Natural killer cell (primary cell): ENCODE data around the gene FGR. TPM values are rescaled to one million over a fixed set of nuclear protein-coding genes. Genes with fewer than 3 reads are reported as not detected.
A peak's percentile ranks its signal among the peaks of the same experiment; 100 is the strongest.
"Not testable (repeated sequence)": the region's sequence is repeated elsewhere in the genome, so short reads cannot be mapped to it uniquely, and the experiment has no call there.

ENCODE experiments used
- ATAC-seq, 3 donors: fragments of 150-1000 bp in 2 of 3; fragments of 200-7000 bp in 1 of 3; cut with Tn5 transposase; 1 replicate in 1 of 3; 2 replicates in 2 of 3; pipeline ENCODE4 v1.10.0; 2021; ENCODE audit warnings: mild to moderate bottlenecking in 2 of 3, moderate library complexity in 2 of 3
- DNase-seq, 2 donors: peaks; one replicate each; pipeline versions ENCODE4 v3.0.0 to v3.0.0-alpha.2; 2013 to 2021; ENCODE audit warnings: mixed read lengths in 1 of 2
- H3K27ac ChIP-seq: one replicate; pipeline ENCODE4 v1.5.1; 2013; ENCODE audit warnings: mild to moderate bottlenecking, low read length
- H3K27me3 ChIP-seq: one replicate; pipeline ENCODE4 v1.6.1; 2013; ENCODE audit warnings: low read length; ENCODE audit not compliant: control insufficient read depth, insufficient read depth
- H3K36me3 ChIP-seq: one replicate; pipeline ENCODE4 v1.6.1; 2013; ENCODE audit warnings: low read length; ENCODE audit not compliant: control insufficient read depth, insufficient read depth
- H3K4me1 ChIP-seq: one replicate; pipeline ENCODE4 v1.6.1; 2013; ENCODE audit warnings: low read length; ENCODE audit not compliant: control insufficient read depth, insufficient read depth
- H3K4me3 ChIP-seq: one replicate; pipeline ENCODE4 v1.5.1; 2013; ENCODE audit warnings: low read length
- H3K9me3 ChIP-seq: one replicate; pipeline ENCODE4 v1.6.1; 2013; ENCODE audit warnings: low read length; ENCODE audit not compliant: control insufficient read depth, insufficient read depth
- H3K27ac Mint-ChIP-seq, 2 donors: one replicate each; pipeline ENCODE4 v1.8.0; 2022; ENCODE audit warnings: mild to moderate bottlenecking in 2 of 2, mixed read lengths in 2 of 2, moderate library complexity in 1 of 2
- H3K27me3 Mint-ChIP-seq, 2 donors: one replicate each; pipeline ENCODE4 v1.8.0; 2022; ENCODE audit warnings: low read depth in 2 of 2, mixed read lengths in 2 of 2
- H3K36me3 Mint-ChIP-seq: one replicate; pipeline ENCODE4 v1.8.0; 2022; ENCODE audit warnings: mixed read lengths
- H3K4me1 Mint-ChIP-seq, 2 donors: one replicate each; pipeline ENCODE4 v1.8.0; 2022; ENCODE audit warnings: mixed read lengths in 2 of 2
- H3K4me3 Mint-ChIP-seq: one replicate; pipeline ENCODE4 v1.8.0; 2022; ENCODE audit warnings: mild to moderate bottlenecking, moderate library complexity, mixed read lengths
- H3K9me3 Mint-ChIP-seq, 2 donors: one replicate each; pipeline ENCODE4 v1.8.0; 2022; ENCODE audit warnings: mixed read lengths in 2 of 2
- WGBS: methylation state at CpG from one replicate; pipeline ENCODE4 v1.1.7; 2013; ENCODE audit warnings: missing lambda C conversion rate; ENCODE audit not compliant: insufficient coverage; 5-methylcytosine and 5-hydroxymethylcytosine counted together
- intact Hi-C: fragments of 100-400 bp; cut with micrococcal nuclease; formaldehyde crosslinking; loops from one replicate; pipeline ENCODE4 v1.14.2; 2022
- total RNA-seq, 4 donors: library from RNA; stranded (reverse); fragments of 120-200 nt in 1 of 4; gene quantifications; one replicate each; pipeline versions ENCODE4 v1.2.3 to v1.2.4, GENCODE V29; 2013 to 2022
- TF ChIP-seq, protein P1 (sequence below): fragments of 200-600 bp; IDR thresholded peaks from one replicate; pipeline ENCODE4 v1.8.0; 2022; ENCODE audit warnings: antibody characterized with exemption

Gene FGR
- 100 to 1,000 TPM; 353 to 452 (median 362) TPM for total RNA-seq
- 408 TPM for total RNA-seq (2013)

DNA sequence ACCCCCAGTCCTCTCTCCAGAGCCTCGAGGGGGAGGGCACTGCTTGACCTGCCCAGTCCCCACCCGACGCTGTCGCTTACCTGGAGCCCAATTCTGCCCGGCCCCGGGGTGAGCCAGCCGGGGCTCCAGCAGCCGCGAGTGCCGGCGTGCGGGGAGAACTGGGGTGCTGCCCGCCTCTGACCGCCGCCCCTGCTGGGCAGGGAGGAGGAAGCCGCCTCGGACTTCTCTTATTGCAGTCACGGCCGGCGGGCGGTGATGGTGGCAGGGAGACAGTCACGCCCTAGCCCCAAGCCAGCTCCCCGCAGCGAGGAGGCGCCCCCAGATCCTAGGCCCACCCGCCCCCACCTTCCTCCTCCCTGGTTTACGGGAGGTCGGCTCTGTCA, at the start of gene FGR:
Gene FGR, minus strand, starts transcription at position 201 of the 383 bp plus-strand sequence. CDS start 11,269 bp downstream, outside the sequence.
- H3K4me1 ChIP-seq = peaks cover 71% of the 10 kb centered on the region
- DNase-seq = no peak
- H3K27me3 ChIP-seq = no peaks in the 10 kb centered on the region
- H3K4me3 ChIP-seq = peak within 1 kb of the TSS; percentile 71
- peak in 2 of 3 donors; percentile 13 to 32 for ATAC-seq
- WGBS = 17% methylated on average over 25 of the region's 28 CpGs
- Mint-ChIP-seq H3K9me3 (no peaks in the 10 kb centered on the region), H3K4me3 (peak within 1 kb of the TSS; percentile 86), H3K36me3 (no peaks in the 10 kb centered on the region), H3K27me3 (no peaks in the 10 kb centered on the region), H3K27ac (peak within 1 kb of the TSS; percentile 89 to 92), H3K4me1 (peaks cover 45 to 80% of the 10 kb centered on the region in 2 donors)
- TF ChIP-seq, protein P1, sequence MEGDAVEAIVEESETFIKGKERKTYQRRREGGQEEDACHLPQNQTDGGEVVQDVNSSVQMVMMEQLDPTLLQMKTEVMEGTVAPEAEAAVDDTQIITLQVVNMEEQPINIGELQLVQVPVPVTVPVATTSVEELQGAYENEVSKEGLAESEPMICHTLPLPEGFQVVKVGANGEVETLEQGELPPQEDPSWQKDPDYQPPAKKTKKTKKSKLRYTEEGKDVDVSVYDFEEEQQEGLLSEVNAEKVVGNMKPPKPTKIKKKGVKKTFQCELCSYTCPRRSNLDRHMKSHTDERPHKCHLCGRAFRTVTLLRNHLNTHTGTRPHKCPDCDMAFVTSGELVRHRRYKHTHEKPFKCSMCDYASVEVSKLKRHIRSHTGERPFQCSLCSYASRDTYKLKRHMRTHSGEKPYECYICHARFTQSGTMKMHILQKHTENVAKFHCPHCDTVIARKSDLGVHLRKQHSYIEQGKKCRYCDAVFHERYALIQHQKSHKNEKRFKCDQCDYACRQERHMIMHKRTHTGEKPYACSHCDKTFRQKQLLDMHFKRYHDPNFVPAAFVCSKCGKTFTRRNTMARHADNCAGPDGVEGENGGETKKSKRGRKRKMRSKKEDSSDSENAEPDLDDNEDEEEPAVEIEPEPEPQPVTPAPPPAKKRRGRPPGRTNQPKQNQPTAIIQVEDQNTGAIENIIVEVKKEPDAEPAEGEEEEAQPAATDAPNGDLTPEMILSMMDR = no peak
- H3K36me3 ChIP-seq = no peaks in the 10 kb centered on the region
- intact Hi-C loops = no loop called here
- no peaks in the 10 kb centered on the region for H3K9me3 ChIP-seq
- H3K27ac ChIP-seq = peak within 1 kb of the TSS; percentile 94

DNA sequence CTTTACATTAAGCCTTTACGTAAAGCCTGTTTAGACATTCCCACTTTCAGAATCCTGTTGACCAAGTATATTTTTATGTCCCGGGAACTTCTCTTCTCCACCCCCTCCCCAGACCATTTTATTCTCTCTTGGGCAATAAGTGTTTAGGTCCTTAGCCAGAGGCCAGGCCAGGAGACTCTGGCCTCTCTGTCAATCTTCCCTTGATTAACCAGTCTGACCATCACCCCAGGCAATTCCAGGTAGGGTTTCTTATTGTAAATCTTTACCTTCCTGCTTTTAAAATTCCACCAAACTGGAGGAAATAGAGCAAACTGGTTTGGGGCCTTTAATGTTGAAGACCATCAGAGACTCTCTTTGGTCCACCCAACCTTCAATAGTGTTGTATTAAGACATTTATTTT, 49.2 kb upstream of the FGR start:
- Mint-ChIP-seq H3K4me3 (no peak overlapping the region), H3K36me3 (peaks cover 11% of the 10 kb centered on the region), H3K9me3 (peaks cover 4 to 5% of the 10 kb centered on the region in 2 donors), H3K27me3 (peaks cover 0 to 7% of the 10 kb centered on the region in 2 donors), H3K4me1 (no peaks in the 10 kb centered on the region), H3K27ac (no peak overlapping the region)
- Histone ChIP-seq H3K4me3 (no peak overlapping the region), H3K36me3 (no peaks in the 10 kb centered on the region), H3K27ac (no peak overlapping the region), H3K9me3 (peaks cover 12% of the 10 kb centered on the region), H3K4me1 (no peaks in the 10 kb centered on the region), H3K27me3 (no peaks in the 10 kb centered on the region)
- 94% methylated on average over 2 of the region's 2 CpGs for WGBS
- TF ChIP-seq, protein P1 = no peak
- intact Hi-C loops = no loop called here
- ATAC-seq (no peak), DNase-seq (no peak)

DNA sequence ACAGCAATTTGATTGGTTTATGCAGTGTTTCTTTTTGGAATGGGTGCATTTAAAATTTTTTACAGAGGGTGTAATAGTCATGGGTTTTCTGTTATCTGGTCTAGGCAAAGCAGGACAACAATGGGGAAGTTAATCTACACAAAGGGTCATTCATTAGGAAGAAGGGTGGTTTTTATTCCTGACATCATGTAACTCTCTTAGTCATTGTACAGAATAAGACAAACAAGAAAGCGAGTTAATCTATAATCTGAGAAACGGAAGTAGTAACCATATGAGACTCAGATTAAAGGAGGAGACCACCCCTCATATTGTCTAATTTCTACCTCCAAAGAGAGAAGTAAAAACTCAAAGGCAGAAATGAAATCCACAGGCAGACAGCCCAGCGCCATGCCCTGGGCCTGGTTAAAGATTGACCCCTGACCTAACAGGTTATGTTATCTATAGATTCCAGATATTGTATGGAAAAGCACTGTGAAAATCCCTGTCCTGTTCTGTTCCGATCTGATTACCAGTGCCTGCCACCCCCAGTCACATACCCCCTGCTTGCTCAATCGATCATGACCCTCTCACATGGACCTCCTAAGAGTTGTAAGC, 47.5 kb upstream of the FGR start:
- Mint-ChIP-seq H3K4me3 (no peak overlapping the region), H3K27ac (no peak overlapping the region), H3K36me3 (peaks cover 11% of the 10 kb centered on the region), H3K9me3 (peaks cover 4 to 5% of the 10 kb centered on the region in 2 donors), H3K27me3 (peaks cover 0 to 10% of the 10 kb centered on the region in 2 donors), H3K4me1 (no peaks in the 10 kb centered on the region)
- WGBS = 95% methylated on average over 4 of the region's 5 CpGs
- intact Hi-C loops = no loop called here
- TF ChIP-seq, protein P1 = no peak
- Histone ChIP-seq H3K27me3 (no peaks in the 10 kb centered on the region), H3K27ac (no peak overlapping the region), H3K4me1 (no peaks in the 10 kb centered on the region), H3K4me3 (no peak overlapping the region), H3K36me3 (no peaks in the 10 kb centered on the region), H3K9me3 (peaks cover 12% of the 10 kb centered on the region)
- DNase-seq (no peak), ATAC-seq (no peak)

DNA sequence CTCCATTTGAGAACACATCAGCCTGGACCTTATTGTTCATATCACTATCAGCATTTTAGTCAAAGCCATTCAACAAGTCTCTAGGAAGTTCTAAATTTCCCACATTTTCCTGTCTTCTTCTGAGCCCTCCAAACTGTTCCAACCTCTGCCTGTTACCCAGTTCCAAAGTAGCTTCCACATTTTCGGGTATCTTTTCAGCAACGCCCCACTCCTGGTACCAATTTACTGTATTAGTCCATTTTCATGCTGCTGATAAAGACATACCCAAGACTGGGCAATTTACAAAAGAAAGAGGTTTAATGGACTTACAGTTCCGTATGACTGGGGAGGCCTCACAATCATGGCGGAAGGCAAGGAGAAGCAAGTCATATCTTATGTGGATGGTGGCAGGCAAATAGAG, 46.6 kb upstream of the FGR start:
- H3K4me1 ChIP-seq, intact Hi-C loops, H3K9me3 Mint-ChIP-seq, H3K27ac ChIP-seq, H3K27me3 ChIP-seq, H3K27ac Mint-ChIP-seq, H3K36me3 ChIP-seq, H3K4me3 ChIP-seq, DNase-seq, H3K27me3 Mint-ChIP-seq, H3K4me1 Mint-ChIP-seq, H3K4me3 Mint-ChIP-seq, ATAC-seq: not testable (repeated sequence)
- H3K9me3 ChIP-seq = peaks cover 12% of the 10 kb centered on the region
- WGBS = 100% methylated on average over 4 of the region's 4 CpGs
- H3K36me3 Mint-ChIP-seq = peaks cover 11% of the 10 kb centered on the region

DNA sequence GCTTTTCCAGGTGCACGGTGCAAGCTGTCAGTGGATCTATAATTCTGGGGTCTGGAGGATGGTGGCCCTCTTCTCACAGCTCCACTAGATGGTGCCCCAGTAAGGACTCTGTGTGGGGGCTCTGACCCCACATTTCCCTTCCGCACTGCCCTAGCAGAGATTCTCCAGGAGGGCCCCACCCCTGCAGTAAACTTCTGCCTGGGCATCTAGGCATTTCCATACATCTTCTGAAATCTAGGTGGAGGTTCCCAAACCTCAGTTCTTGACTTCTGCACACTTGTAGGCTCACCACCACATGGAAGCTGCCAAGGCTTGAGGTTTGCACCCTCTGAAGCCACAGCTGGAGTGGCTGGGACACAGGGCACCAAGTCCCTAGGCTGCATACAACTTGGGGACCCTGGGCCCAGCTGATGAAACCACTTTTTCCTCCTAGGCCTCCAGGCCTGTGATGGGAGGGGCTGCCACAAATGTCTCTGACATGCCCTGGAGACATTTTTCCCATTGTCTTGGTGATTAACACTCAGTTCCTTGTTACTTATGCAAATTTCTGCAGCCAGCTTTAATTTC, 45.3 kb upstream of the FGR start:
- H3K27me3 ChIP-seq, H3K9me3 Mint-ChIP-seq, ATAC-seq, H3K27ac ChIP-seq, H3K4me3 ChIP-seq, H3K27ac Mint-ChIP-seq, H3K4me1 ChIP-seq, H3K36me3 ChIP-seq, H3K4me3 Mint-ChIP-seq, H3K4me1 Mint-ChIP-seq, DNase-seq, H3K27me3 Mint-ChIP-seq, intact Hi-C loops: not testable (repeated sequence)
- WGBS = 100% methylated on average over 2 of the region's 2 CpGs
- peaks cover 11% of the 10 kb centered on the region for H3K36me3 Mint-ChIP-seq
- H3K9me3 ChIP-seq = peaks cover 12% of the 10 kb centered on the region
